OCI-LY3 (cell line): ENCODE results near the gene PCSK4.

ENCODE experiments used
- H2AFZ ChIP-seq: fragments of 200-600, 300-600 bp; shearing (Covaris generic); 2 replicates; pipeline ENCODE4 v1.6.0; 2014; ENCODE audit warnings: antibody characterized with exemption, low read depth, low read length
- H3K27ac ChIP-seq: fragments of 200-600, 300-600 bp; sonication (generic); 2 replicates; pipeline ENCODE4 v1.5.1; 2014; ENCODE audit warnings: mild to moderate bottlenecking, low read length, moderate library complexity, mixed read lengths
- H3K27me3 ChIP-seq: fragments of 200-600, 300-600 bp; sonication (generic); 2 replicates; pipeline ENCODE4 v1.6.1; 2014; ENCODE audit warnings: low read depth, low read length, mixed read lengths
- H3K36me3 ChIP-seq: fragments of 200-600, 300-600 bp; sonication (generic); replicated peaks from 2 replicates; pipeline ENCODE3; 2014; ENCODE audit warnings: low read depth, low read length, mixed read lengths
- H3K4me1 ChIP-seq: fragments of 300-600, 200-600 bp; sonication (generic); 2 replicates; pipeline ENCODE4 v1.6.1; 2014; ENCODE audit warnings: low read length, mixed read lengths
- H3K4me2 ChIP-seq: fragments of 200-600, 300-600 bp; sonication (generic); 2 replicates; pipeline ENCODE4 v1.6.1; 2014; ENCODE audit warnings: low read length, mixed read lengths
- H3K4me3 ChIP-seq: fragments of 300-600, 200-600 bp; sonication (generic); 2 replicates; pipeline ENCODE4 v1.5.1; 2014; ENCODE audit warnings: antibody characterized with exemption, mild to moderate bottlenecking, low read length, moderate library complexity
- H3K79me2 ChIP-seq: fragments of 300-600, 200-600 bp; shearing (Covaris generic); 2 replicates; pipeline ENCODE4 v1.6.1; 2014; ENCODE audit warnings: mild to moderate bottlenecking, low read length, mixed read lengths
- H3K9ac ChIP-seq: fragments of 300-600, 200-600 bp; shearing (Covaris generic); 2 replicates; pipeline ENCODE4 v1.6.0; 2014; ENCODE audit warnings: mild to moderate bottlenecking, low read length, moderate library complexity
- H3K9me3 ChIP-seq: fragments of 200-600, 300-600 bp; shearing (Covaris generic); 2 replicates; pipeline ENCODE4 v1.6.1; 2014; ENCODE audit warnings: low read length, mixed read lengths; ENCODE audit not compliant: insufficient read depth
- H4K20me1 ChIP-seq: fragments of 200-600, 300-600 bp; sonication (generic); 2 replicates; pipeline ENCODE4 v1.6.1; 2016; ENCODE audit warnings: low read length, mixed read lengths; ENCODE audit not compliant: insufficient read depth
- CTCF ChIP-seq: fragments of 200-600, 300-600 bp; sonication (generic); IDR thresholded peaks from 2 replicates; pipeline ENCODE4 v1.5.1; 2014; ENCODE audit warnings: antibody characterized with exemption, low read length, low read depth
- EZH2phosphoT487 ChIP-seq: fragments of 200-600 bp; shearing (Covaris generic); IDR thresholded peaks from 2 replicates; pipeline ENCODE4 v1.6.1; 2018; ENCODE audit warnings: antibody characterized with exemption, mixed run types, low read depth

The PCSK4 gene

GRCh38 chr19:1529430-1529816, 39.3 kb upstream of the PCSK4 start:
- H3K27me3 ChIP-seq = no peaks in the 10 kb centered on the region
- TF ChIP-seq CTCF = no peak
- no peak for TF ChIP-seq EZH2phosphoT487
- H3K4me1 ChIP-seq = no peaks in the 10 kb centered on the region

GRCh38 chr19:1528596-1529429, 38.7 kb upstream of the PCSK4 start:
- Histone ChIP-seq H2AFZ (no peak overlapping the region), H3K4me3 (no peak overlapping the region), H3K27me3 (no peaks in the 10 kb centered on the region), H3K27ac (no peak overlapping the region), H4K20me1 (no peaks in the 10 kb centered on the region), H3K36me3 (no peaks in the 10 kb centered on the region), H3K4me1 (no peaks in the 10 kb centered on the region), H3K9ac (no peak overlapping the region), H3K79me2 (no peaks in the 10 kb centered on the region), H3K9me3 (no peaks in the 10 kb centered on the region), H3K4me2 (no peak overlapping the region)
- TF ChIP-seq EZH2phosphoT487 = no peak
- no peak for TF ChIP-seq CTCF

More at GRCh38 chr19:1529430-1529816, 39.3 kb upstream of the PCSK4 start:
- H3K4me3 ChIP-seq = no peak overlapping the region
- no peaks in the 10 kb centered on the region for H3K79me2 ChIP-seq
- no peaks in the 10 kb centered on the region for H3K9me3 ChIP-seq
- no peaks in the 10 kb centered on the region for H3K36me3 ChIP-seq
- no peak overlapping the region for H2AFZ ChIP-seq
- no peak overlapping the region for H3K4me2 ChIP-seq
- no peaks in the 10 kb centered on the region for H4K20me1 ChIP-seq
- no peak overlapping the region for H3K27ac ChIP-seq
- no peak overlapping the region for H3K9ac ChIP-seq

GRCh38 chr19:1527650-1528309, 37.6 kb upstream of the PCSK4 start:
- no peak overlapping the region for H3K4me2 ChIP-seq
- no peak for TF ChIP-seq EZH2phosphoT487
- no peak for TF ChIP-seq CTCF
- no peaks in the 10 kb centered on the region for H3K79me2 ChIP-seq
- H3K36me3 ChIP-seq = no peaks in the 10 kb centered on the region
- no peak overlapping the region for H2AFZ ChIP-seq
- H3K9me3 ChIP-seq = no peaks in the 10 kb centered on the region
- H3K4me3 ChIP-seq = no peak overlapping the region
- no peaks in the 10 kb centered on the region for H4K20me1 ChIP-seq
- no peaks in the 10 kb centered on the region for H3K27me3 ChIP-seq
- H3K9ac ChIP-seq = no peak overlapping the region
- no peaks in the 10 kb centered on the region for H3K4me1 ChIP-seq
- H3K27ac ChIP-seq = no peak overlapping the region

DNA sequence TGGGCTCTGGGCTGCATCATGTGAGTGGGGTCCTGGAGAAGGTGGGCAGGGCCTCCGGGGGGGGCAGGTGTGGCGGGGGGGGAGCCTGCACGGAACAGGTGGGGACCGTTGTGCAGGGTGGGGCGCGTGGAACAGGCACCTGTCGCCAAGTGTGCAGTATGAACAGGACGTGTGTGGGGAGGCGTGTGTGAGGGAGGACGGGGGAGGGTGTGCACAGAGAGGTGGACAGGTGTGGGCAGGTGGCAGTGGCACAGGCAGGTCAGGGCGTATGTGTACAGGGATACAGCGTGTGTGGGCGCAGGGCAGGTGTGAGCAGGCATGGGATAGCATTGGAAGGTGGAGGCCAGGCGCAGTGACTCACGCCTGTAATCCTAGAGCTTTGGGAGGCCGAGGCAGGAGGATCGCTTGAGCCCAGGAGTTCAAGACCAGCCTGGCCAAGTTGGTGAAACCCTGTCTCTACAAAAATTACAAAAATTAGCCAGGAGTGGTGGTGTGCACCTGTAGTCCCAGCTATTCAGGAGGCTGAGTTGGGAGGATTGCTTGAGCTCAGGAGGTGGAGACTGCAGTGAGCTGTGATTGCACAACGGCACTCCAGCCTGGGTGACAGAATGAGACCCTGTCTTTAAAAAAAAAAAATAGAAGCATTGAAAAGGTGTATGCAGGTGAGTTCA, 37.0 kb upstream of the PCSK4 start:
- Histone ChIP-seq H3K4me3 (no peak overlapping the region), H4K20me1 (no peaks in the 10 kb centered on the region)

More for the DNA sequence above, 37.0 kb upstream of the PCSK4 start:
- TF ChIP-seq EZH2phosphoT487 = no peak
- no peak for TF ChIP-seq CTCF
- H3K36me3 ChIP-seq = no peaks in the 10 kb centered on the region
- H3K9ac ChIP-seq = no peak overlapping the region
- no peak overlapping the region for H3K27ac ChIP-seq
- no peak overlapping the region for H2AFZ ChIP-seq
- H3K9me3 ChIP-seq = no peaks in the 10 kb centered on the region
- H3K4me1 ChIP-seq = no peaks in the 10 kb centered on the region
- H3K79me2 ChIP-seq = no peaks in the 10 kb centered on the region
- no peak overlapping the region for H3K4me2 ChIP-seq
- H3K27me3 ChIP-seq = no peaks in the 10 kb centered on the region
